Activated naive CD8-positive, alpha-beta T cell treated with anti-CD3 and anti-CD28 coated beads, Interleukin-2, amount 50 U/mL, for 16 hours (primary cell): ENCODE measurements around the gene PHLPP1.
"Not testable (repeated sequence)": the region's sequence is repeated elsewhere in the genome, so short reads cannot be mapped to it uniquely, and the experiment has no call there.

Experiments
- DNase-seq: peaks from one replicate; pipeline ENCODE4 v3.0.0-alpha.2; 2020; ENCODE audit warnings: low read depth, low spot score

Gene PHLPP1

DNA sequence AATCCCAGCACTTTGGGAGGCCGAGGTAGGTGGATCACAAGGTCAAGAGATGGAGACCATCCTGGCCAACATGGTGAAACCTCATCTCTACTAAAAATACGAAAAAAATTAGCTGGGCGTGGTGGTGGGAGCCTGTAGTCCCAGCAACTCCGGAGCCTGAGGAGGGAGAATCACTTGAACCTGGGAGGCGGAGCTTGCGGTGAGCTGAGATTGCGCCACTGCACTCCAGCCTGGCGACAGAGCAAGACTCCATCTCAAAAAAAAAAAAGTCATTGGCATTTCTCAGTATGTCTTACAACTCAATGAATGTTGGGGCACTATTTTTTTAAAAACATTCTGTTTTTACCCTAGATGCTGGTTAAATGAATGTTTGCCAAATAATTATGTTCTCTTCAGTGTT, 94.1 kb downstream of the PHLPP1 start:
- not testable (repeated sequence) for DNase-seq

DNA sequence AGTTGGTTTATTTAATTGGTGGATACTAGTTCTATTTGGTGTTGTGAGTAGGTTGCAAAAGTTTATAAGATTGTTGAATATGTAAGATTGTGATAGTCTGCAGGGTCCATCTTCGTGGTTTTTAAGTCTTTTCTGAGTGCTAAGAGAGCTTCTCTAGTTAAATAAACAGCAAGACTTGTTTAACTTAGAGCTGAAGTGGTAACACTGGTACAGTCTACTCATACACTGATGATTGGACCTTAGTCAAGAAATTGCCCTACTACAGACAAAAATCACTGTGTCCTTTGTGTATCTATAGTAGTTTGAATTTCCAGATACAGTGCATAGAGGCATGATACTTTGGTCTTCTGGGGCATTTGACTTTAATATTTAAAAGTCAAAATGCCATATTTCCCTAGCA, 94.6 kb downstream of the PHLPP1 start:
- DNase-seq = no peak

DNA sequence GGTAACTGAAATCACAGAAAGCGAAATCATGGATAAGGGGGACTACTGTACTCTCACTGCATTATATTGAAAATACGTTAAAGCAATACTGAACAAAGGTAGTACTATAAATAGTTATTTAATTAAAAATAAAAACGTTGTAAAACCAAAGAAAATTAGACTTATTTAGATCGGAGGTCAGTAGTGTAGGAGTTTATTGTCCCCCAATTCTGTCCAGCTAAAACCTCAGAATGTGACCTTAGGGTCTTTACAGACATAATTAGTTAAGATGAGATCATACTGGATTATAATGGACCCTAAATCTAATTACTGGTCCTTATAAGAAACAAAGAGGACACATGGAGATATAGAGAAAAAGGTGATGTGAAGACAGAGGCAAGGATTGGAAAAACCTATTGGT, 95.3 kb downstream of the PHLPP1 start:
- no peak for DNase-seq

DNA sequence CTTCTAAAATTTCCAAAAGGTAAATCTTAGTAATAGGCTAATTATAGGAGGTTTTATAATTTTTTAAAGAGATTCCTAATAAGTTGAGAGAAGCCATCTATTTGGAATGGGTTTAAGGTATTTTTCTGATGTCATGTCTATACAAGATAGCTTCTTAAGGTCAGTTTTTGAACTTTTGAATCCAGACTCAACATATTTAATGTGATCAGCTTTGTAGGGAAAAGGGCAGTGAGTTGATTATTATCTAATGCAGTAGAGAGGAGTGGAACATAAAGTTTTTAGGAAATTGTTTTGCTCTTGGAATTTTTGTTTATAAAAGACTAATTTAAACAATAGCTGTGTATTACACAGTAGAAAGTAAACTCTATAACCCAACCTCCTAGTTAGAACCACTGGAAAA, 96.3 kb downstream of the PHLPP1 start:
- no peak for DNase-seq

- no peak for DNase-seq
Observed at GRCh38 chr18:62812242-62812641, 96.9 kb downstream of the PHLPP1 start.

- no peak for DNase-seq
Observed at GRCh38 chr18:62812876-62813275, 97.5 kb downstream of the PHLPP1 start.

- DNase-seq = no peak
Observed at GRCh38 chr18:62814132-62814759, 98.9 kb downstream of the PHLPP1 start.

GRCh38 chr18:62825382-62825781, 110.0 kb downstream of the PHLPP1 start:
- no peak for DNase-seq

DNA sequence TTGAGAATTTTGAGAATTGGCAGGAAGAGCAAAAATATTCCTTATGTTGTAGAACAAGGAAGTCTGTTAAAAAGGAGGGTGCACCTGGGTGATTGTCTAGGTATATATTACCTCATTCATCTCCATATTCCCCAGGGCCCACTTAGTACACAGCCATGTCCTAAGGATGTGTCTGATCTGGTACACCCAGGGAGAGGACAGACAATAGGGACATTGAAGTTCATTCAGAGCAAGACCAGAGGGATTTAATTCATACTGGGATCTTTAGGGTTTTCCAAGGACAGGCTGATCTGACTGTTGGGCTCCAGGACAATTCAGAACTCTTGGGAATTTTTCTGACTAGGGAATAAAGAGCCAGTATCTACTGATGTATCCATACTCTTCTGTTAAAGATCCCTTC, 112.1 kb downstream of the PHLPP1 start:
- DNase-seq = no peak

- DNase-seq = no peak
Observed at GRCh38 chr18:62828091-62828640, 112.8 kb downstream of the PHLPP1 start.

DNA sequence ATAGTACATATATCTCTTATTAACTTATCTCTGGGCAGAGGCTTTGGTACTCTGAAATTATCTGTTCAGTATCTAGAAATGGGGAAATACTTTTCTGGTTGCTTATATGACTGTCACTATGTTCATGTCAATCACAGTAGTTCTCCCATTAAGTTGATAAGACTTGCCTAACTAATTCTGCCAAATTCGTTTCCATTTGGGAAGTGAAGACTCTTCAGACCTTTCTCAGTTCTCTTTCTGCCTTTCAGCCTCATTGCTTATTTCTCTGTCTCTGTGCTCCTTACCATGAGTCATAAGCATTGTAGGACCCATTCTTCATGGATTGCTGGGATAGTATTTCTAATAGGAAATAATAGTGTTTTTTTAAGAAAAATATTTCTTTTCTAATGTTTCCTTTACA, 113.5 kb downstream of the PHLPP1 start:
- no peak for DNase-seq

GRCh38 chr18:62829936-62830335, 114.6 kb downstream of the PHLPP1 start:
- DNase-seq = no peak

- DNase-seq = no peak
Observed at GRCh38 chr18:62832282-62832681, 116.9 kb downstream of the PHLPP1 start.

DNA sequence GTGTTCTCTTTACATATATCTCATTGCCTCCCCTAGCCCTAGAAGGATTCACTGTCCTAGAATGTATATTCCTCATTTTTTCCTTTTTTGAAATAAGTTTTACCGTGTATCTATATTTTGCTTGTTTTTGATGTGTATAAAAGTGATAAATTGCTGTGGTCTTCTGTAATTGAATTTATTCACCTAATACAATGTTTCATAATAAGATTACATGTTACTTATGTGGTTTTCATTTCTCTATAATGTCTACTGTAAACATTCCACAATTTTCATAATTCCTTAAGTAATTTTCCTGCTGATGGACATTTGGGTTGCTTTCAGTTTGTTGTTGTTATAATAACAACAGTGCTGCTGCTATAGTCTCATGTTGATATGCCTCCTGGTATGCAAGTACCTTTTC, 118.2 kb downstream of the PHLPP1 start:
- no peak for DNase-seq

DNA sequence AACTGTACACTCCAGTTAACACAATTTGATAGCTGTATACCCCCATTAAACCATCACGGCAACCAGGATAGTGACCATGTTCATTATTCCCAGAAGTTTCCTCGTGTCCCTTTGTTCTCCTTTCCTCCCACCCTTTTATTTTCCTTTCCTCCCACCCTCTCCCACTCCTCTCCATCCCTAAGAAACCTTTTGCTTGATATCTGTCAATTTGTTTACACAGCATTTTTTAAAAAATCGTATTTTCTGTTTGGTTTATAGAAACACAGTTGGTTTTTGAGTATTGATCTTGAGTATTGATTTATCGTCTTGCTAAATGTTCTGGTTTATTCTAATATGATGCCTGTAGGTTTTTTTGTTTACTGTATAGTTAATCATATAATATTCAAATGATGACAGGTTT, 119.4 kb downstream of the PHLPP1 start:
- DNase-seq = no peak

DNA sequence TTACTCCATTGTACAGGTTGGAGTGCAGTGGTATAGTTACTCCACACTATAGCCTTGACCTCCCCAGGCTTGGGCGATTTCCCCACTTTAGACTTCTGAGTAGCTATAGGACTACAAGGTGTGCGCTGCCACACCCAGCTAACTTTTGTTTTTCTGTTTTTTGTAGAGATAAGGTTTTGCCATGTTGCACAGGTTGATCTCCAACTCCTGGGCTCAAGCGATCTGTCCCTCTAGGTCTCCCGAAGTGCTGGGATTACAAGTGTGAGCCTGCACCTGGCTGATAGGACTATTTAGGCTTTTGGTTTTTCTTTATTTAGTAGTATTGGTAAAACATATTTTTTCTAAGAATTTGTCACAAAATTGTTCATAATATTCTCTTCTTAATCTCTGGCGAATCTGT, 121.7 kb downstream of the PHLPP1 start:
- DNase-seq = no peak

DNA sequence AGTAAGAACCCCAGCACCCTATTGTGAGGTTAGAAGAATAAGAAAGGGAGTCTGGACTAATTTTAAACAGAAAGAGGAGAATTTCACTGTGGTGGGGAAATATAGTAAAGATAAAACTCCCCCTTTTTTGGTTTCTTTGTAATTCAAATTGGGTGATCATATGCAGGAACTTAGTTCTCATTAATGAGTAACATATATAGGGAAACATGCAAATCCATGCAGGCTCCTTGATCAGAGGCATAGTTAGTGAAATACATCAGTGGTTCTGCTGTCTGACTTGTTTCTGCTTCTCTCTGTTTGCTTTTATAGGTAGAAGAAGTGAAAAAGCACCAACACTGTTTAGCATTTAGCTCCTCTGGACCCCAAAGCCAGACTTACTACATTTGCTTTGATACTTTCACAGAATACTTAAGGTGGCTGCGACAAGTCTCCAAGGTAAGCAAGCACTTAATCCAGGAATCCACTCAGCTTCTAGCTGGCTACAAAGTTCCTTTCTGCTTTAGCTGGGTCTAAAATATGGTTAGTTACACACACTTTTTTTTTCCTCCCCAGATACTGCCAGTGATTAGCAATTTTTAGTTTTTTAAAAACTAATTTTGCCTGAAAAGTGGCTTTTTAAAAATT, 123.2 kb downstream of the PHLPP1 start:
- DNase-seq = no peak

DNA sequence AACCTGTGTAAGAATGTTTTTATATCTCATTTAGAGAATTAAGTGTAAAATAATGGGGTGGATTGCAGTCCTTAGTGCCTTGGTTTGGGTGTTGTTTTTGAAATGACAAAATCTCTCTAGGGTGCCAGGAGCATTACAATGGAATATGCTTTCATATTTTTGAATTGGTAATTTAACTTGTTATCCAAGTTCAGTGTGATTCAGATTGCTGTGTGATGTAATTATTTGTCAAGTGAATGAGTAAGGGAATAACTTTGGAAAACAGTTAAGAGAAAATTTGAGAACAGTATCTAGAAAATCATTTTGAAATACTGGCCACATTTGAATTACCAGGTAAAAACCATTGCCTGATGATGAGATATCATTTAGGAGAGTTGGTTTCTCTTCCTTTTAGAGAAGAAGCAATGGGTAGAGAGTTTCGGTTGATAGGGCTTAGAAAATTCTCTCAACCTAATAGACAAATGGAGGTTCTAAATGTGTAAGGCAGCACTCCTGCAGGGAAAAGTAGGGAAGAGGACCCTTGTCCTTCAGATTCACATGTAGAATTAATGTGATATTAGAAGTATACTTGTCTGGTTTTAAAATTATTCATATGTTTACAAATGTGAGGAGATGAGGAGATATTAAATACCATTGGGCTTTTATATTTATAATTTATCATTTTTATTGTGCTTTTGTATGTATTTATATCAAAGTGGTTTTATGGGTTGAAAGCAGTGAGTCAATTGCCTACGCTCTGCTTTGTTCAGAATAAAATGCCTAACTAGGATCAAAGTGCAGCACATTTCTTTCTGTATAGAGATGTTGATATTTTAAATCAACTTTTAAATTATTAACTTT, 124.8 kb downstream of the PHLPP1 start:
- no peak for DNase-seq

- no peak for DNase-seq
Observed at GRCh38 chr18:62841405-62841804, 126.1 kb downstream of the PHLPP1 start.

DNA sequence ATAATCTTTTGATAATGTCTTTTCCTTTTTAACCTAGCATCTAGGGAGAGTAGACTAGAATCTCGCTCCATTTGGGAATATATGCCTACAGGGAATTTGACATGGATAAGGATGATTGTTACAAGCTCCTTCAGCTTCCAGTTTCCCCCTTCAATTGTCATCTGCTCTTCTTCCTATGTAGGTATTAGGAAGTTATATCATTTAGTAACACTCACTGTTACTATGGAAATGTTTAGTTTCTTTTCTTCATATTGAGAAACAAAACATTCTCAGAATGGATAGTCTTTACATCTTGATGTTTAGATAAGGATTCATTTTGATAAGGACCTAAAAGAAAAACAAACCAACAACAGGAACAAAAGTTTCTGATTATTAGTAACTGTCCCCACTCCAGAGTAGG, 127.6 kb downstream of the PHLPP1 start:
- no peak for DNase-seq

DNA sequence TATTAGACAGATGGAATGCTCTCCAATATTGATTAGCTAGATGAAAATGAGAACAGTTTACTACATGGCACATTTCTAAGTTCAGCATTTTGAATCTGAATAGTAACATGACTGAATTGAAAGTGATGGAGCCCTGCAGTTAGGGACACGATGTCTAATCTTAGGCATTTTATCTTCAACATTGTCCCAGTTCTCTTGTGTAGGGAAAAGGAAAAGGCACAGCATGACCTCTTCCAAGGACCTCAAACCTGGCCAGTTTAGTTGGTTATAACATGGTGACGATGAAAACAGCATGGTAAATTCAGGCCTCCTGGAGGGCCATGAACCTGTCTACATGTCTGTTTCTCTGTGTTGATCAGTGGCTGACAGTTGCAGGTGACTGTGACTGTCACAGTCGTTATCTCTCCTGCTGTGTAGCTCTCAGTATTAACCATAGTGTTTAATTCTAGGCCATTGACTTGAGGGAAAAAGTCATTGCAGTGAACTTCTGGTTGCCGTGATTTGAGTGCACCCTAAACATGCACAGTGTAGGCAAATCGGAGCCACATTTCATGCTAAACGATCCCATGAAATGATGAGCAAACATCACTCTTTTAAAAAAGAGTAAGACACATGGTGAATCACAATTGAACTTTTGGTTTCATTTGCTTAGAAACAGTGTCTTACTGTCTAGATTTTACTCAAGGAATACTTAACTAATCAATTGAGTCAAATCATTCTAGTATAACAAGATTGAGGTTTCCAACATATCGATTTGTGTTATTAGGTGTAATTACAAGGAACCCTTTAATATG, 129.7 kb downstream of the PHLPP1 start:
- DNase-seq = no peak

- DNase-seq = no peak
Observed at GRCh38 chr18:62846313-62846712, 131.0 kb downstream of the PHLPP1 start.
